HUES48 (cell line): ENCODE measurements around the gene PIP5KL1.
A peak's percentile ranks its signal among the peaks of the same experiment; 100 is the strongest.

Experiments used
- H3K27ac ChIP-seq: one replicate; pipeline ENCODE4 v1.7.0; 2013; ENCODE audit warnings: low read depth, low read length, inconsistent platforms
- H3K27me3 ChIP-seq: 2 replicates; pipeline ENCODE4 v1.6.1; 2013; ENCODE audit warnings: mild to moderate bottlenecking, low read length; ENCODE audit not compliant: control insufficient read depth, insufficient read depth
- H3K36me3 ChIP-seq: 2 replicates; pipeline ENCODE4 v1.6.1; 2013; ENCODE audit warnings: low read length; ENCODE audit not compliant: control insufficient read depth, insufficient read depth
- H3K4me1 ChIP-seq: 2 replicates; pipeline ENCODE4 v1.6.1; 2013; ENCODE audit warnings: mild to moderate bottlenecking, low read length; ENCODE audit not compliant: control insufficient read depth, insufficient read depth
- H3K4me3 ChIP-seq: 2 replicates; pipeline ENCODE4 v1.5.1; 2013; ENCODE audit warnings: mild to moderate bottlenecking, low read depth, low read length
- H3K9ac ChIP-seq: 2 replicates; pipeline ENCODE4 v1.6.1; 2013; ENCODE audit warnings: mild to moderate bottlenecking, low read depth, low read length, moderate library complexity
- H3K9me3 ChIP-seq: 2 replicates; pipeline ENCODE4 v1.6.1; 2013; ENCODE audit warnings: low read length; ENCODE audit not compliant: control insufficient read depth, insufficient read depth

PIP5KL1 gene, protein sequence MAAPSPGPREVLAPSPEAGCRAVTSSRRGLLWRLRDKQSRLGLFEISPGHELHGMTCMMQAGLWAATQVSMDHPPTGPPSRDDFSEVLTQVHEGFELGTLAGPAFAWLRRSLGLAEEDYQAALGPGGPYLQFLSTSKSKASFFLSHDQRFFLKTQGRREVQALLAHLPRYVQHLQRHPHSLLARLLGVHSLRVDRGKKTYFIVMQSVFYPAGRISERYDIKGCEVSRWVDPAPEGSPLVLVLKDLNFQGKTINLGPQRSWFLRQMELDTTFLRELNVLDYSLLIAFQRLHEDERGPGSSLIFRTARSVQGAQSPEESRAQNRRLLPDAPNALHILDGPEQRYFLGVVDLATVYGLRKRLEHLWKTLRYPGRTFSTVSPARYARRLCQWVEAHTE

DNA sequence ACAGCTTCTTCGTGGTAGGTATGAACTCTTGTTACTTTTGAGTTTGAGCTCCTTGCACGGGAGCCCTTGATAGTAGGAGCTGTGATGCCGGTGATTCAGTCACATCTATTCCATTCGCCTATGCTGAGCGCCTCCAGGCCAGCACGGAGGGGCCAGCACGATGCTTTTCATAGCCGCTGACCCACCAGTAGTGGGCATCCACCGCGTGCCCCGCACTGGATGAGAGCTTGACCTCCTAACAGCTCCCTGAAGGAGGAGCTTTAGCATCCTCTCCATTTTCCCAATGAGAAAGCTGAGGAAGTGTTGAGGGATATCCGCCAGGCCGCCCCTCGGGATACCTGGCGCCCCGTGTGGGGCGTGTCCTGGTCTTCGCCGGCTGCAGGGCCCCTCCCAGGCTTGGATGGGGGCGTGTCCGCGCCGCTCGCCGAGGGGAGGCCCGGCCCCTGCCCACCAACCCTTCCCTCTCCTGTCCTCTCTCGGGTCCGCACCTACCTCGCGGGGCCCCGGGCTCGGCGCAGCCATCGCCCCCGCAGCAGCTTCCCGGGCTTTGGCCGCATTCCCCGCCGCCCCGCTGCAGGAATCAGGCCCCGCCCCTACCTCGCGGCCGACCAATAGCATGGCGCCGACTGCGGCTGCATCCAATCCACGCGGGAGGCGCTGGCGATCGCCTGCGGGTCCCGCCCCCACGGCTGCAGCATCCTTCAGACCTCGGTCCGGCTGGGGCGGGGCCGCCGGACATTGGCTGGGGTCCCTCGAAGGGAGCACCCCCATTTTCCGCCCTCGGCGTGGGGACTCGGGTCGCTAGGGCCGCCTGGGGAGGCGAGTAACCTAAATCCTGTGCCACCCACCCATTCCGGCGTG is at the start of gene PIP5KL1:
PIP5KL1 (minus strand) TSS at position 547 of the 861 bp plus-strand sequence; CDS start at position 522, 25 bp downstream.
- Histone ChIP-seq H3K27me3 (peaks cover 17% of the 10 kb centered on the region), H3K9ac (no peak within 1 kb of the TSS), H3K9me3 (no peaks in the 10 kb centered on the region), H3K27ac (peak within 1 kb of the TSS; percentile 64), H3K36me3 (peaks cover 3% of the 10 kb centered on the region; the same call in 1 of the 2 replicates), H3K4me1 (peaks cover 26% of the 10 kb centered on the region), H3K4me3 (peak within 1 kb of the TSS; percentile 62)

DNA sequence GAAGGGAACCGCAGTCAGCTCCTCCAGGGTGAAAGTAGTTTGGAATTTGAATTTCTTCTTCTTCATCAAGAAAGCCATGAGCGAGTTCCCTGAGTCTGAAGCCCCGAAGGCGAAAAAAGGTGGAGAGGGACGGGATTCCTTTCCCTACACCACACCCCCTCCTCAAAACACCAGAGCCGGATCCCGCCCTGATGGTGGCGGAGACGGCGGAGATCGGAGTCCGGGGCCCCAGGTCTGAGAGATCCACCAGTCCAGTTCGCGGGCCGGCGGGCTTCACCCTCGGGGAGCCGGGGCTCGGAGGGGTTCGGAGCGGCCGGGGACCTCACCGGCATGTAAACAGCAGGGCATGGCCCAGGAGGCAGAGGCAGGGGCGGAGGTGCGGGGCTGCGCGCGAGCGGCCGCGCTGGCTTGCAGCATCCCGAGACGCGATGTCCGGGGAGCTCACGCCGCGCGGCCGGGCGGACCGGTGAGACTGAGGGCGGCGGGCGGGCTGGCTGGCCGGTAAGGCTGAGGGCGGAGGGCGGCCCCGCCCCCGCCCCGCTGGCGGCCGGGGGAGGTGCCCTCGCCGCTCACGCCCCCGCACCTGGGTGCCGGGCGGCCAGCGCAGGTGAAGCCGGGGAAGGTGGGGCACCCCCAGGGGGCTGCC is 49.6 kb upstream of the PIP5KL1 start:
- Histone ChIP-seq H3K27me3 (no peaks in the 10 kb centered on the region), H3K27ac (peak overlapping the region; percentile 67), H3K4me3 (peak overlapping the region; percentile 84), H3K9me3 (no peaks in the 10 kb centered on the region), H3K9ac (peak overlapping the region; percentile 63; the same call in 1 of the 2 replicates), H3K36me3 (no peaks in the 10 kb centered on the region), H3K4me1 (peaks cover 24% of the 10 kb centered on the region)

DNA sequence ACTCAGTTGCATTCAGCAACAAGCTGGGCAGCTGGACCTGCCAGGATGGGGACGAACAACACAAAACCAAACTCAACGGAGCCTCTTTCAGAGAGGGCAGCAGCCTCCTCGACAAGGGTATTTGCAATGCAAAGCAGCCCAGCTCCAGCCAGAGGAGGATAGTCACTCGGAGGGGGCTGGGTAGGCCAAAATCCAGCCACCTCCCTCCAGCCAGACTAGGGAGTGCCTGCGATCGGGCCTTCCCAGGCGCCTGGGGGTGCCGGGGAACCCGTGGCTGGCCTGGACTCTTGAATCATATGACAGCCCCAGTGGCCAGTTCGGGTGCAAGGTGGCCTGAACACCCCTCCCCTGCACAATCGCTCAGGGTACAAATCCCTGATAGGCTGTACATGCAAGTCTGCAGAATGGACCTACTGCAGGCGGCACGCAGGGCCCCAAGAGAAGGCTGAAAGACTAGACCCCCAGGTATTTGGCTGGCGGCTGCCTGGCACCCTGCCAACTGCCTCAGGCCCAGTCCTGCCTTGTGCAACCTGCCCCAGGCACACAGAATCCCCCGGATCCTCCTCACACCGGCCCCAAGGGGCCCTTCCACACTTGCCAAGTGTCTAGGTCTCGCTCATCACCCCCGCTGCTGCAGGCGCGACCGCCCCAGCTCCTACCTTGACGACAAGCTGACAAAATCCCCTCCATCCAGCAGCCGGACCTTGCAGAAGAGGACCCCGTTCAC is 48.9 kb upstream of the PIP5KL1 start:
- no peaks in the 10 kb centered on the region for H3K9me3 ChIP-seq
- no peaks in the 10 kb centered on the region for H3K36me3 ChIP-seq
- no peak overlapping the region for H3K9ac ChIP-seq
- peaks cover 24% of the 10 kb centered on the region for H3K4me1 ChIP-seq
- no peaks in the 10 kb centered on the region for H3K27me3 ChIP-seq
- H3K4me3 ChIP-seq, result peak overlapping the region; percentile 84
- H3K27ac ChIP-seq, result peak overlapping the region; percentile 53

DNA sequence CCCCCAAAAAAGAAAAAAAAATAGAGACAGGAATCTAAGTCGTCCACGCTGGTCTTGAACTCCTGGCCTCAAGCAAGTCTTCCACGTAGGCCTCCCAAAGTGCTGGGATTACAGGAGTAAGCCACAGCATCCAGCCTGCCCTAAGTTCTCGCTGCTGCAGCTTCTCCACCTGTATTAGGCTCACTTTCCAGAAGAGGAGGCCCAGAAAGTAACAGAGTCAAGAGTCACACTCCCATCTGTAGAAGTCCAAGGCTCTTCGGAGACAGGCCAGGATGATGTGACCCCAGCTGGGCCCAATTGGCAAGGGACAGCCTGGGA is 48.4 kb upstream of the PIP5KL1 start:
- no peaks in the 10 kb centered on the region for H3K36me3 ChIP-seq
- no peaks in the 10 kb centered on the region for H3K9me3 ChIP-seq
- no peak overlapping the region for H3K9ac ChIP-seq
- peak overlapping the region; percentile 53 for H3K27ac ChIP-seq
- peaks cover 24% of the 10 kb centered on the region for H3K4me1 ChIP-seq
- H3K4me3 ChIP-seq, result peak overlapping the region; percentile 84
- H3K27me3 ChIP-seq, result no peaks in the 10 kb centered on the region

DNA sequence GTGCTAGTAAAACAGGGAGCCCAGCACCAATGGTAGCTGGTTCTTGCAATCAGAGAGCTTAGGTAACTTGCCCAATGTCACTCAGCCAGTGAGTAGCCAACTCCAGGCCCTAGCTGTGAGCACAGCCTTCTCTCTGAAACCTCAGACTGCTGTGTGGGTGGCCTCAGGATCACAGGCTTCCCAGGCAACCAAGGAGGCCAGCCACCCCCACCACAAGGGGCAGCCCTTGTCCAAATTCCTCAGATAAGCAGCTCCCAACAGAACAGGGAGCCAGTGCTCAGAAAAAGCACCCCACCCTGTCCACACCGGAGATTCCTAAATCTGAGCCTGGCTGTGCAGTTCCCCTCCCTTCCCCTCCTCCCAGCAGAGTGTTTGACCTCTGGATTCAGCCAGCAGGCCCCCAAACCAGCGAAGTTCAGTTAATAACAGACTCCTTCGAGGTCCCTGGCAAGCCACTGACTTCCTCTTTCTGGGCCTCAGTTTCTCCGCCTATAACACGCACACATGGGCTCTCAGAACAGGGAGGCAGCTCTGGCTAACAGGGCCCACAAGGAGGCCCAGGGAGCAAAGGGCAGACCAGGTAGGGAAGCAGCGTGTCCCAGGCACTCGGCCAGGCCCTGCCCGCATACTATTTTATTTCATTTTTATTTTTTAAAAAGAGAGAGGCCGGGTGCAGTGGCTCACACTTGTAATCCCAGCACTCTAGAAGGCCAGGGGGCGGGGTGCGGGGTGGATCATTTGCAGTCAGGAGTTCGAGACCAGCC is 47.5 kb upstream of the PIP5KL1 start:
- Histone ChIP-seq H3K27ac (peak overlapping the region; percentile 59), H3K9ac (no peak overlapping the region; the same call in 1 of the 2 replicates), H3K9me3 (no peaks in the 10 kb centered on the region), H3K36me3 (no peaks in the 10 kb centered on the region), H3K27me3 (no peaks in the 10 kb centered on the region), H3K4me3 (peak overlapping the region; percentile 84), H3K4me1 (peaks cover 24% of the 10 kb centered on the region)

DNA sequence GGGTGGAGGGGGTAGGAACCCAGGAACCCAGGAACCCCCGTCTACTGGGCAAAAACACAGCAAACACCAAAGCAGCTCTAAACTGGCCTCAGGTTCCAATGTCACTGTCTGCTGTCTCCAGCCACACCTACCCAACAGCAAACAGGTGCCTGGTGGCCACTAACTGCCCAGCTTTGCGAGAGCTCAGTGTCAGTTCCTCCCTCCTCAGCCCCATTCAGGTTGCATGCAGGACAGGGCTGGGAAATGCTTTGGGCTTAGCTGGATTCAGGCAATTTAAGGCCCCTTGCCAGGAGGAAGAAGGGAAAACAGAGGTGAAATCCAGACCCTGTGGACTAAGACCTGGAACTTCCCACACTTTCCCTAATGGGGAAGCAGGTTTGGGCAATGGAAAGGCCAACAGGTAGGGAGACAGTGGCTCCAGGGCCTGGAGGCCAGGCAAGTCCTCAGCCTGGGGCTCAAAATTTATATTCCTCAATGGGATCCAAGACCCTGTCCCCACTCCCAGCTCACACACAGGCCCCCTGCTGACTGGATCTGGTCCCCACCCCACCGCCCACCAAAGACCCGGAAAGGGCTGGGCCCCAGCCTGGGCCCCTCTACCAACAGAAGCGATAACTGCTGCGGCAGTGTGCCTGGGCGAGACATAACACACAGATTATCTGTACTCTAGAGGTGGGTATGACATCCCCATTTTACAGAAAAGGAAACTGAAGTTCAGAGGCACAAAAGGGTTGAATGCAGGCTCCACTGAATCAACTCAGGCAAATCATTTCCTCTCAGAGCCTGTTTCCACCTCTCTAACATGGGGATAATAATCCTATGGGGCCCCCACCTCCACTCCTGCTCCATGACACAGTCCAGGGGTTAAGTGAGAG is 46.7 kb upstream of the PIP5KL1 start:
- no peak overlapping the region; the same call in 1 of the 2 replicates for H3K9ac ChIP-seq

DNA sequence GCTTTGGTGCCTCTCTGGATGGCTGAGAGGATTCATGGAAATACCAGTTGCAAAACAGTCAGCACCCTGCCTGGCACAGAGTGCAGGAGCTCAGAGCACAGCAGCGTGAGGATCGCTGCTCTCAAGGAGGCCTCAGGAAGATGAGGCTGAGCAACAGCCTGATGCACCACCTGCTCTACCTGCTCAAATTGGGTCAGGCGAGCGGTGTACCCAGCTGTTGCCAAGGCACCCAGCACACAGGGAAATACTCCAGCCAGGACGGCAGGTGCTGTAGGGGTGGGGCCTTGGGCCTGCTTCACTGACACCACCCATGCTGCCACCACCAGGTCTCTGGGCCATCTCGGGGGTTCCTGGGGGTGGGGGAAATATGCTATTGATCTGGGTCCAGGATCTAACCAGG is 45.9 kb upstream of the PIP5KL1 start:
- Histone ChIP-seq H3K9ac (no peak overlapping the region), H3K27me3 (no peaks in the 10 kb centered on the region), H3K4me3 (no peak overlapping the region), H3K27ac (no peak overlapping the region), H3K9me3 (no peaks in the 10 kb centered on the region), H3K36me3 (no peaks in the 10 kb centered on the region), H3K4me1 (peaks cover 33% of the 10 kb centered on the region)

More for the DNA sequence above, 46.7 kb upstream of the PIP5KL1 start:
- Histone ChIP-seq H3K27ac (peak overlapping the region; percentile 59), H3K9me3 (no peaks in the 10 kb centered on the region), H3K36me3 (no peaks in the 10 kb centered on the region), H3K4me3 (peak overlapping the region; percentile 44), H3K4me1 (peaks cover 30% of the 10 kb centered on the region), H3K27me3 (no peaks in the 10 kb centered on the region)

DNA sequence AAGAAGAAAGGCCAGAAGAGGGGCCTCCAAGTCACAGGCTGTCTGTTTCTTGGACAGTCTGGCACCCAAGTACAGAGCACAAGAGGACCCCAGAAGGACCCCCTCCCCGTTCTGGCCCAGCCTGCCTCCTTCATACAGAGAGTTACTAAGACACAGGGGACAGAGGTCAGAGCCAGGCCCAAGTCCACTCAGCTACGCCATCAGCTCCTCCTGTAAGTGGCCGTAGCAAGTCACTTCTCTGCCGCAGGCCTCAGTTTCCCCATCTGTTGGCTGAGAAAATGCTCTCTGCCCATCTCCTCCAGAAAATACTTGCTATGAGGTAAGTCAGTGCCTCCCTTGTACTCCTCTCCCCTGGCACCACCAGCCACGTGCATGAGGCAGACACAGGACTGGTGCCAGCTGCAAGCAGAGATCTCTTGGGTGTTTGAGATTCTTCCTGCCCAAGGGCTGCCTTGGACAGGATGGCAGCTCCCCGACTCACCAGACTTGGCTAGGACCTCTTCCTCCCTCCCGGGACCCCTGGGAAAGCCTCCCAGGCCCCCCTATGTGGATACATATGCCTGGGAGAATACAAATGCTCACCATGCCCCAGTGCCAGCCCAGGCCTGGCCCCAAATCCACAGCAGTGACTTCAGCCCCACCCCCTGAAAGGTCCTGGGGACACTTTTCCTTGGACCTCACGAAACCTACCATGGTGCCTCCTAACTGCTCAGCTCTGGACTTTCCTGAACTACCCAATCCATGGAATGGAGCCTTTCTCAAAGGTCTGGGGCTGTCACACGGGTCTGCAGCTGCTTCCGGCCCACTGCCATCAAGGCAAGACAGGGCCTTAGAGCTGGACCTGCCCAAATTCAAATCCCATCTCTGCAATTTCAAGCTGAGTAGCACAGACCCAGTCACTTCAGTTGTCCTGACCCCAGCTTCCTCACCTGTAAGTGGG is 45.1 kb upstream of the PIP5KL1 start:
- Histone ChIP-seq H3K36me3 (no peaks in the 10 kb centered on the region), H3K4me1 (peaks cover 38% of the 10 kb centered on the region), H3K27ac (no peak overlapping the region), H3K27me3 (no peaks in the 10 kb centered on the region), H3K9me3 (no peaks in the 10 kb centered on the region), H3K9ac (no peak overlapping the region), H3K4me3 (no peak overlapping the region)
